Type B pancreatic cell (in vitro differentiated cells): ENCODE data around the gene RFX8. TPM values are rescaled to one million over a fixed set of nuclear protein-coding genes. Genes with fewer than 3 reads are reported as not detected.

ENCODE experiments used
- DNase-seq: peaks from one replicate; pipeline ENCODE4 v3.0.0; 2021; ENCODE audit warnings: mixed read lengths; ENCODE audit not compliant: unreplicated experiment; ENCODE audit errors: extremely low spot score
- H3K27ac Mint-ChIP-seq: 2 replicates; pipeline ENCODE4 v1.8.0; 2021; ENCODE audit warnings: mild to moderate bottlenecking, mixed read lengths
- H3K27me3 Mint-ChIP-seq: 2 replicates; pipeline ENCODE4 v1.8.0; 2021; ENCODE audit warnings: mixed read lengths
- H3K36me3 Mint-ChIP-seq: 2 replicates; pipeline ENCODE4 v1.8.0; 2021; ENCODE audit warnings: mixed read lengths
- H3K4me1 Mint-ChIP-seq: one replicate; pipeline ENCODE4 v1.8.0; 2021; ENCODE audit warnings: mixed read lengths; ENCODE audit not compliant: unreplicated experiment
- H3K4me3 Mint-ChIP-seq: 2 replicates; pipeline ENCODE4 v1.8.0; 2021; ENCODE audit warnings: mild to moderate bottlenecking, mixed read lengths
- H3K9me3 Mint-ChIP-seq: 2 replicates; pipeline ENCODE4 v1.8.0; 2021; ENCODE audit warnings: mixed read lengths
- total RNA-seq: library from RNA; stranded (reverse); gene quantifications from 2 replicates; pipeline ENCODE4 v1.2.1, GENCODE V29; 2021; ENCODE audit warnings: low replicate concordance
- TF ChIP-seq, protein P1 (sequence below): fragments of 200-600 bp; sonication (generic); conservative IDR thresholded peaks from 2 replicates; pipeline ENCODE4 v1.5.0; 2021; ENCODE audit warnings: antibody characterized with exemption, mild to moderate bottlenecking

The RFX8 gene
- total RNA-seq, 1 donor from 2014 or later: 1.1 TPM

DNA sequence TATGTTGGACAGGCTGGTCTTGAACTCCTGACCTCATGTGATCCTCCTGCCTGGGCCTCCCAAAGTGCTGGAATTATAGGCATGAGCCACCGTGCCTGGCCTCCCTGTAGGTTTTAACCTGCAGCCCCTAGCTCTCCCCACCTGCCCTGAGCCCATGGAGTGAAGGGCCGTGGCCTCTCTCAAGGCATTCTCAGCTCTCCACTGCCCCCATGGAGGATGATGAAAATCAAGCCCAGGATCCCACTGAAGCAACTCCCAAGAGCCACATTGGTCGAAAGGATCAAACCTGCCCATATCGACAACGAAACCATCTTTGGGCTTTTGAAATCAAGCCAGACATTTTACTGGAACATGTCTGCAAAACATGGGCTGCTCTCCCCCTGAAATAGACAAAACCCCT, 65.2 kb downstream of the RFX8 start:
- H3K27ac Mint-ChIP-seq: peak overlapping the region; percentile 85
- H3K4me3 Mint-ChIP-seq: no peak overlapping the region
- no peaks in the 10 kb centered on the region for H3K36me3 Mint-ChIP-seq
- TF ChIP-seq, protein P1, sequence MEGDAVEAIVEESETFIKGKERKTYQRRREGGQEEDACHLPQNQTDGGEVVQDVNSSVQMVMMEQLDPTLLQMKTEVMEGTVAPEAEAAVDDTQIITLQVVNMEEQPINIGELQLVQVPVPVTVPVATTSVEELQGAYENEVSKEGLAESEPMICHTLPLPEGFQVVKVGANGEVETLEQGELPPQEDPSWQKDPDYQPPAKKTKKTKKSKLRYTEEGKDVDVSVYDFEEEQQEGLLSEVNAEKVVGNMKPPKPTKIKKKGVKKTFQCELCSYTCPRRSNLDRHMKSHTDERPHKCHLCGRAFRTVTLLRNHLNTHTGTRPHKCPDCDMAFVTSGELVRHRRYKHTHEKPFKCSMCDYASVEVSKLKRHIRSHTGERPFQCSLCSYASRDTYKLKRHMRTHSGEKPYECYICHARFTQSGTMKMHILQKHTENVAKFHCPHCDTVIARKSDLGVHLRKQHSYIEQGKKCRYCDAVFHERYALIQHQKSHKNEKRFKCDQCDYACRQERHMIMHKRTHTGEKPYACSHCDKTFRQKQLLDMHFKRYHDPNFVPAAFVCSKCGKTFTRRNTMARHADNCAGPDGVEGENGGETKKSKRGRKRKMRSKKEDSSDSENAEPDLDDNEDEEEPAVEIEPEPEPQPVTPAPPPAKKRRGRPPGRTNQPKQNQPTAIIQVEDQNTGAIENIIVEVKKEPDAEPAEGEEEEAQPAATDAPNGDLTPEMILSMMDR: no peak
- peaks cover 7% of the 10 kb centered on the region for H3K4me1 Mint-ChIP-seq
- peaks cover 2% of the 10 kb centered on the region for H3K9me3 Mint-ChIP-seq
- peaks cover 62% of the 10 kb centered on the region for H3K27me3 Mint-ChIP-seq
- no peak for DNase-seq

DNA sequence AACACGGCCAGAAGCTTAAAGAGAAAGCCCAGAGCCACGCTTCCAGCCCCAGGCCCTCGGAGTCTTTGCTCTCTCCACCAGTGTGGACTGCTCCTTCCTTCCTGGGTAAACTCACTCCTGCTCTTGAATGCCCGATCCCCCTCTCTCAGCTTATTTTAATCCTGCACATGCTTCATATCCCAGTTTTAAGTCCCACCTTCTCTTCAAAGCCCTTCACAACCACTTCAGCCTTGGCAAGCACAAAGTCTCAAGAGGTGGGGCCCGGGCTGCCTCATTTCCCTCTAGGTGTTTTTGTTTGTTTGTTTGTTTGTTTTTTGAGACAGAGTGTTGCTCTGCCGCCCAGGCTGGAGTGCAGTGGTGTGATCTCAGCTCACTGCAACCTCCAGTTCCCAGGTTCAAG, 66.0 kb downstream of the RFX8 start:
- Mint-ChIP-seq H3K36me3 (no peaks in the 10 kb centered on the region), H3K4me1 (peaks cover 7% of the 10 kb centered on the region), H3K27me3 (peaks cover 64% of the 10 kb centered on the region), H3K9me3 (no peaks in the 10 kb centered on the region), H3K27ac (no peak overlapping the region), H3K4me3 (no peak overlapping the region)
- DNase-seq: no peak
- TF ChIP-seq, protein P1: no peak

DNA sequence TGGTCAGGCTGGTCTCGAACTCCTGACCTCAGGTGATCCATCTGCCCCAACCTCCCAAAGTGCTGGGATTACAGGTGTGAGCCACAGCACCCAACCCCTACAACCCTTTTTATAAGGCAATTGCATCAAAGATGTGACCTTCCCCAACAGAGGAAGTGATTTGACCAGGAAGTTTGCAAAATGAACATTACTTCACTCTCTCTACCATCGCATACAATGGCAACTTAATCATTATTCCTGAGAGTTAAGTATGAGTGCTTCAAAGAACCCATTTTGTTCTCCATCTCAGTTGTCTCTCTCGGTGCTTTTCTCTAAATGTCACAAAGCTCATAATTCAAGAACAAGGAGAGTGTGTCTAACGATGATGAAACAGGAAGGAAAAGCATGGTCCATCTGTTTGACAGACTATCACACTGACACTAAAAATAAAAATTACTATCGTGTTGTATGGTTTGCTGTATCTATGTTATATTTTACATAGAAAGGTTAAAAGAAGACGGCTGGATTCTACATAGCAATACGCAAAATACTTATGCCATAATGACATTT, 69.5 kb downstream of the RFX8 start:
- peaks cover 65% of the 10 kb centered on the region for H3K27me3 Mint-ChIP-seq
- no peak overlapping the region for H3K4me3 Mint-ChIP-seq
- no peaks in the 10 kb centered on the region for H3K4me1 Mint-ChIP-seq
- H3K9me3 Mint-ChIP-seq: no peaks in the 10 kb centered on the region
- H3K27ac Mint-ChIP-seq: no peak overlapping the region
- H3K36me3 Mint-ChIP-seq: no peaks in the 10 kb centered on the region
- no peak for DNase-seq
- TF ChIP-seq, protein P1: no peak

DNA sequence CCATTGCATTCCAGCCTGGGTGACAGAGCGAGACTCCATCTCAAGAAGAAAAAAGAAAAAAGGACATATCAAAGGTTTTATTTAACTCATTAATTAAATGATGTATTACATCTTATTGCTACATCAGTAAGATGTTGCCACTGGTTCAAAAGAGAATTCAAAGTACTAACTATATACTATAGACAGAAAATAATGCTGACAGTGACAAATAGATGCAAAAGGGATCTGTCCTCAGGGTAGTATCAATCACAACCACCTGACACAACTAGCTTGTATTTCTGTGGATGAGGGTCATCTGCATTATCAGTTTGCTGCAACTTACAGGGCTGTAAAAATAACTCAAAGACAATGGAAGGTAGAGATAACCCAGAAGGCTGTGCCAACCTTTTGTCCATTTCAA, 71.2 kb downstream of the RFX8 start:
- H3K9me3 Mint-ChIP-seq: no peaks in the 10 kb centered on the region
- DNase-seq: no peak
- TF ChIP-seq, protein P1: no peak
- no peaks in the 10 kb centered on the region for H3K4me1 Mint-ChIP-seq
- no peak overlapping the region for H3K4me3 Mint-ChIP-seq
- peak overlapping the region; percentile 15 for H3K27ac Mint-ChIP-seq
- peaks cover 70% of the 10 kb centered on the region for H3K27me3 Mint-ChIP-seq
- no peaks in the 10 kb centered on the region for H3K36me3 Mint-ChIP-seq

DNA sequence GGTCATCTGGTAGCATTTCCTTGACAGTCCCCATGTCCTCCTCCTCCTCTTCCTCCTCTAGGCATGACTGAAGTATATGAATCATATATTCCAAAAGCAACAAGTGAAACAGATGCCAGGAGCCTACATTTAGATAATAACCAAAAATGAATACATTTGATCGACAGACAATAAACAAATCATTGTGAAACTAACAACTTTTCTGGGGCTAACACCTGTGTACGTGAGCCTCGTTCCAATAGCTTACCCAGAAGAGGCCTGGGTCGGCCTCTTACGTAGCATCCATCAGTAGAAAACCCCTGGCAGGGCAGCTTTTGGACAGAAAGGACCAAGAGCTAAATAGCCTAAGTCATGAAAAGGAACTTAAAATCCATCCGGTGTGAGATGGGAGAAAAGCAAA, 72.3 kb downstream of the RFX8 start:
- no peaks in the 10 kb centered on the region for H3K4me1 Mint-ChIP-seq
- H3K4me3 Mint-ChIP-seq: no peak overlapping the region
- DNase-seq: no peak
- no peaks in the 10 kb centered on the region for H3K36me3 Mint-ChIP-seq
- peaks cover 74% of the 10 kb centered on the region for H3K27me3 Mint-ChIP-seq
- H3K27ac Mint-ChIP-seq: no peak overlapping the region
- H3K9me3 Mint-ChIP-seq: no peaks in the 10 kb centered on the region
- TF ChIP-seq, protein P1: no peak

DNA sequence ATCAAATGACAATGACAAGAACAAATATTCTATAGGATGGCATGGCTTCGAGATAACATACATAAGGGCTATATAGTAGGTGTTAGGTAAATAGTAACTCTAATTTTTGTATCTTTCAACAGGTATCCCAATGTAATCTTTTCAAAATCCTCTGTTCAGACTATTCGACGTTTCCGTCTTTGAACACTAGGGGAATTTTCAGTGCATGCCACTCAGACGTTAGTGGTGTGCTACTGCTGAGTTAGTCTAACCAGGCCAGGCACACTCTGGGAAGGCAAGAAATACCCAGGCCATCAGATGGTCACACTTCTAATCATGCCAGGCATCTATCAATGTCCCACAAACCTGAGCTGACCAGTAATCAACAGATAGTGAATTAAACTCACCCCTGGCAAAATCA, 73.0 kb downstream of the RFX8 start:
- H3K4me1 Mint-ChIP-seq: no peaks in the 10 kb centered on the region
- TF ChIP-seq, protein P1: peak; percentile 51
- no peaks in the 10 kb centered on the region for H3K36me3 Mint-ChIP-seq
- no peak for DNase-seq
- no peak overlapping the region for H3K27ac Mint-ChIP-seq
- H3K9me3 Mint-ChIP-seq: no peaks in the 10 kb centered on the region
- H3K4me3 Mint-ChIP-seq: no peak overlapping the region
- peaks cover 77% of the 10 kb centered on the region for H3K27me3 Mint-ChIP-seq
